GM23338 (cell line): Measurements from ENCODE around the gene SCAANT1. TPM values are rescaled to one million over a fixed set of nuclear protein-coding genes. Genes with fewer than 3 reads are reported as not detected.

ENCODE experiments used
- ATAC-seq: fragments of 200-7000 bp; cut with Tn5 transposase; 3 replicates; pipeline ENCODE4 v1.9.1; 2020
- DNase-seq: peaks from one replicate; pipeline ENCODE4 v3.0.0-alpha.2; 2015; ENCODE audit warnings: low spot score
- H2AFZ ChIP-seq: fragments of 200-600 bp; sonication (generic); 2 replicates; pipeline ENCODE4 v1.8.0; 2016; ENCODE audit warnings: antibody characterized with exemption, mild to moderate bottlenecking, moderate library complexity
- H3F3A ChIP-seq: fragments of 200-600 bp; sonication (generic); replicated peaks from 2 replicates; pipeline ENCODE4 v1.8.0; 2017; ENCODE audit warnings: antibody characterized with exemption, mixed run types, low read depth
- H3K27ac ChIP-seq: fragments of 200-600 bp; sonication (generic); 2 replicates; pipeline ENCODE4 v1.6.1; 2016; ENCODE audit warnings: low read depth
- H3K27me3 ChIP-seq: fragments of 200-600 bp; sonication (generic); 2 replicates; pipeline ENCODE4 v1.8.0; 2016; ENCODE audit warnings: mild to moderate bottlenecking, mixed run types, moderate library complexity; ENCODE audit not compliant: insufficient read depth
- H3K36me3 ChIP-seq: fragments of 200-600 bp; sonication (generic); 2 replicates; pipeline ENCODE4 v1.8.0; 2016; ENCODE audit warnings: mild to moderate bottlenecking; ENCODE audit not compliant: insufficient read depth
- H3K4me1 ChIP-seq: fragments of 200-600 bp; sonication (generic); 2 replicates; pipeline ENCODE4 v1.8.0; 2016; ENCODE audit warnings: mild to moderate bottlenecking, moderate library complexity; ENCODE audit not compliant: insufficient read depth
- H3K4me2 ChIP-seq: fragments of 200-600 bp; sonication (generic); 2 replicates; pipeline ENCODE4 v1.7.1; 2017; ENCODE audit warnings: mixed run types
- H3K4me3 ChIP-seq: fragments of 200-600 bp; sonication (generic); 2 replicates; pipeline ENCODE4 v1.6.1; 2016; ENCODE audit warnings: mixed run types
- H3K79me2 ChIP-seq: fragments of 200-600 bp; sonication (generic); replicated peaks from 2 replicates; pipeline ENCODE4 v1.8.0; 2017; ENCODE audit warnings: mild to moderate bottlenecking; ENCODE audit not compliant: insufficient read depth
- H3K9me2 ChIP-seq: fragments of 200-600 bp; sonication (generic); 2 replicates; pipeline ENCODE4 v1.8.0; 2017; ENCODE audit not compliant: insufficient read depth
- H4K20me1 ChIP-seq: fragments of 200-600 bp; sonication (generic); replicated peaks from 2 replicates; pipeline ENCODE4 v1.8.0; 2017; ENCODE audit warnings: mild to moderate bottlenecking; ENCODE audit not compliant: insufficient read depth
- H3K27ac Mint-ChIP-seq: 2 replicates; pipeline ENCODE4 v1.8.0; 2020; ENCODE audit warnings: inconsistent platforms, mild to moderate bottlenecking, moderate library complexity, mixed read lengths
- H3K27me3 Mint-ChIP-seq: 3 replicates; pipeline ENCODE4 v1.8.0; 2022; ENCODE audit warnings: low read depth, mild to moderate bottlenecking, moderate library complexity, mixed read lengths, inconsistent platforms; ENCODE audit not compliant: insufficient read depth, poor library complexity
- H3K36me3 Mint-ChIP-seq: 3 replicates; pipeline ENCODE4 v1.8.0; 2021; ENCODE audit warnings: low read depth, mild to moderate bottlenecking, inconsistent platforms, moderate library complexity, mixed read lengths
- H3K4me1 Mint-ChIP-seq: 3 replicates; pipeline ENCODE4 v1.8.0; 2020; ENCODE audit warnings: mild to moderate bottlenecking, inconsistent platforms, mixed read lengths
- H3K4me3 Mint-ChIP-seq: 3 replicates; pipeline ENCODE4 v1.8.0; 2021; ENCODE audit warnings: moderate library complexity, mild to moderate bottlenecking, inconsistent platforms, mixed read lengths
- H3K9me3 Mint-ChIP-seq: 3 replicates; pipeline ENCODE4 v1.8.0; 2020; ENCODE audit warnings: moderate library complexity, mild to moderate bottlenecking, inconsistent platforms, mixed read lengths
- CREB1 ChIP-seq: fragments of 250-450 bp; sonication (Bioruptor Pico); IDR thresholded peaks from 2 replicates; pipeline ENCODE4 v1.5.0; 2020; ENCODE audit warnings: low read depth, mild to moderate bottlenecking, moderate library complexity
- ETS1 ChIP-seq: IDR thresholded peaks from 2 replicates; pipeline ENCODE4 v1.6.1; 2016; ENCODE audit warnings: antibody characterized with exemption
- EZH2 ChIP-seq: fragments of 200-600 bp; sonication (generic); IDR thresholded peaks from one replicate; pipeline ENCODE4 v1.8.0; 2017; ENCODE audit warnings: antibody characterized with exemption, mild to moderate bottlenecking, low read depth; ENCODE audit not compliant: unreplicated experiment
- EZH2phosphoT487 ChIP-seq: fragments of 200-600 bp; sonication (generic); IDR thresholded peaks from one replicate; pipeline ENCODE4 v1.8.1; 2018; ENCODE audit warnings: antibody characterized with exemption; ENCODE audit not compliant: unreplicated experiment
- JUNB ChIP-seq: IDR thresholded peaks from one replicate; pipeline ENCODE4 v1.6.1; 2016; ENCODE audit warnings: antibody characterized with exemption; ENCODE audit not compliant: unreplicated experiment
- NANOG ChIP-seq: IDR thresholded peaks from 2 replicates; pipeline ENCODE4 v1.6.1; 2016; ENCODE audit warnings: antibody characterized with exemption, borderline replicate concordance
- POLR2AphosphoS5 ChIP-seq: IDR thresholded peaks from 2 replicates; pipeline ENCODE4 v1.6.1; 2016; ENCODE audit warnings: antibody characterized with exemption, low read depth
- STAT1 ChIP-seq: IDR thresholded peaks from one replicate; pipeline ENCODE4 v1.6.1; 2016; ENCODE audit warnings: antibody characterized with exemption; ENCODE audit not compliant: unreplicated experiment
- ZNF331 ChIP-seq: fragments of 250-450 bp; sonication (Bioruptor Pico); IDR thresholded peaks from 2 replicates; pipeline ENCODE4 v1.5.0; 2020; ENCODE audit warnings: low read depth, mild to moderate bottlenecking, moderate library complexity
- polyA plus RNA-seq: library from polyadenylated mRNA; unstranded; fragments of >200 nt; fragmentation: Nextera tagmentation; extraction: Ambion mirVana; gene quantifications from 2 replicates; pipeline ENCODE4 v1.2.1, GENCODE V29; 2016
- total RNA-seq: library from RNA; depleted of rRNA; stranded (reverse); fragments of >200 nt; shearing (Covaris generic); gene quantifications from 2 replicates; pipeline ENCODE4 v1.2.3, GENCODE V29; 2014
- TF ChIP-seq, protein P1 (sequence below): IDR thresholded peaks from one replicate; pipeline ENCODE4 v1.6.1; 2018; ENCODE audit warnings: antibody characterized with exemption; ENCODE audit not compliant: unreplicated experiment

The SCAANT1 gene
- total and polyA plus RNA-seq, 2 experiments from 2014 or later, result 1.2 TPM; not detected in 1

- H3F3A ChIP-seq, result no peaks in the 10 kb centered on the region
- peak; percentile 66 for ATAC-seq
- no peaks in the 10 kb centered on the region for H3K9me2 ChIP-seq
- H3K4me3 ChIP-seq, result no peak overlapping the region
- no peak for TF ChIP-seq EZH2phosphoT487
- TF ChIP-seq ZNF331, result 0 out of 2 replicates have a peak, but pooled peaks have one; percentile 22
- H3K4me2 ChIP-seq, result peak overlapping the region; percentile 61; the same call in 1 of the 2 replicates
- H3K36me3 Mint-ChIP-seq, result no peaks in the 10 kb centered on the region
- no peak overlapping the region; the same call in 1 of the 2 replicates for H3K27ac ChIP-seq
- H2AFZ ChIP-seq, result no peak overlapping the region
- peaks cover 22% of the 10 kb centered on the region; the same call in 1 of the 2 replicates for H3K4me1 ChIP-seq
- H4K20me1 ChIP-seq, result peaks cover 6% of the 10 kb centered on the region; the same call in 1 of the 2 replicates
- 0 out of 2 replicates have a peak overlapping the region, but pooled peaks have one; percentile 39 for H3K27ac Mint-ChIP-seq
- no peak overlapping the region for H3K4me3 Mint-ChIP-seq
- H3K79me2 ChIP-seq, result peaks cover 67% of the 10 kb centered on the region
- no peaks in the 10 kb centered on the region for H3K9me3 Mint-ChIP-seq
- no peaks in the 10 kb centered on the region for H3K36me3 ChIP-seq
- peak; percentile 37 for DNase-seq
- H3K4me1 Mint-ChIP-seq, result peaks cover 57% of the 10 kb centered on the region
- H3K27me3 ChIP-seq, result no peaks in the 10 kb centered on the region
- H3K27me3 Mint-ChIP-seq, result no peaks in the 10 kb centered on the region
Measured at GRCh38 chr3:63934041-63934866, 22.1 kb upstream of the SCAANT1 start.

- no peaks in the 10 kb centered on the region for H3K27me3 Mint-ChIP-seq
- no peak overlapping the region for H3K4me3 Mint-ChIP-seq
- peak overlapping the region; percentile 61 for H3K4me2 ChIP-seq
- no peak overlapping the region for H2AFZ ChIP-seq
- peaks cover 64% of the 10 kb centered on the region for H3K79me2 ChIP-seq
- no peak overlapping the region for H3K4me3 ChIP-seq
- H3K4me1 Mint-ChIP-seq, result peaks cover 58% of the 10 kb centered on the region
- DNase-seq (no peak), ATAC-seq (no peak)
- H3K27ac Mint-ChIP-seq, result peak overlapping the region; percentile 21
- no peaks in the 10 kb centered on the region for H3K9me2 ChIP-seq
- no peaks in the 10 kb centered on the region for H3K36me3 ChIP-seq
- H3K9me3 Mint-ChIP-seq, result no peaks in the 10 kb centered on the region
- peaks cover 22% of the 10 kb centered on the region; the same call in 1 of the 2 replicates for H3K4me1 ChIP-seq
- peaks cover 6% of the 10 kb centered on the region; the same call in 1 of the 2 replicates for H4K20me1 ChIP-seq
- H3K27ac ChIP-seq, result no peak overlapping the region; the same call in 1 of the 2 replicates
- no peaks in the 10 kb centered on the region for H3F3A ChIP-seq
- no peaks in the 10 kb centered on the region for H3K36me3 Mint-ChIP-seq
- no peaks in the 10 kb centered on the region for H3K27me3 ChIP-seq
- no peak for TF ChIP-seq NANOG
- TF ChIP-seq ETS1, result no peak
- TF ChIP-seq EZH2phosphoT487, result no peak
- no peak for TF ChIP-seq STAT1
- TF ChIP-seq, protein P1, sequence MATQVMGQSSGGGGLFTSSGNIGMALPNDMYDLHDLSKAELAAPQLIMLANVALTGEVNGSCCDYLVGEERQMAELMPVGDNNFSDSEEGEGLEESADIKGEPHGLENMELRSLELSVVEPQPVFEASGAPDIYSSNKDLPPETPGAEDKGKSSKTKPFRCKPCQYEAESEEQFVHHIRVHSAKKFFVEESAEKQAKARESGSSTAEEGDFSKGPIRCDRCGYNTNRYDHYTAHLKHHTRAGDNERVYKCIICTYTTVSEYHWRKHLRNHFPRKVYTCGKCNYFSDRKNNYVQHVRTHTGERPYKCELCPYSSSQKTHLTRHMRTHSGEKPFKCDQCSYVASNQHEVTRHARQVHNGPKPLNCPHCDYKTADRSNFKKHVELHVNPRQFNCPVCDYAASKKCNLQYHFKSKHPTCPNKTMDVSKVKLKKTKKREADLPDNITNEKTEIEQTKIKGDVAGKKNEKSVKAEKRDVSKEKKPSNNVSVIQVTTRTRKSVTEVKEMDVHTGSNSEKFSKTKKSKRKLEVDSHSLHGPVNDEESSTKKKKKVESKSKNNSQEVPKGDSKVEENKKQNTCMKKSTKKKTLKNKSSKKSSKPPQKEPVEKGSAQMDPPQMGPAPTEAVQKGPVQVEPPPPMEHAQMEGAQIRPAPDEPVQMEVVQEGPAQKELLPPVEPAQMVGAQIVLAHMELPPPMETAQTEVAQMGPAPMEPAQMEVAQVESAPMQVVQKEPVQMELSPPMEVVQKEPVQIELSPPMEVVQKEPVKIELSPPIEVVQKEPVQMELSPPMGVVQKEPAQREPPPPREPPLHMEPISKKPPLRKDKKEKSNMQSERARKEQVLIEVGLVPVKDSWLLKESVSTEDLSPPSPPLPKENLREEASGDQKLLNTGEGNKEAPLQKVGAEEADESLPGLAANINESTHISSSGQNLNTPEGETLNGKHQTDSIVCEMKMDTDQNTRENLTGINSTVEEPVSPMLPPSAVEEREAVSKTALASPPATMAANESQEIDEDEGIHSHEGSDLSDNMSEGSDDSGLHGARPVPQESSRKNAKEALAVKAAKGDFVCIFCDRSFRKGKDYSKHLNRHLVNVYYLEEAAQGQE, result no peak
- no peak for TF ChIP-seq POLR2AphosphoS5
- TF ChIP-seq ZNF331, result no peak
- TF ChIP-seq CREB1 (CRISPR knock-in tag), result no peak
- TF ChIP-seq EZH2, result no peak
- no peak for TF ChIP-seq JUNB
Measured at GRCh38 chr3:63933459-63933858, 21.3 kb upstream of the SCAANT1 start.
